CD4-positive, alpha-beta T cell treated with Interleukin-17A for 4 hours (primary cell): ENCODE data around the gene PRKCE.
"Not testable (repeated sequence)": the region's sequence is repeated elsewhere in the genome, so short reads cannot be mapped to it uniquely, and the experiment has no call there.

Experiments used
- DNase-seq: peaks from one replicate; pipeline ENCODE4 v3.0.0-alpha.2; 2020; ENCODE audit warnings: mixed read lengths

PRKCE gene

DNA sequence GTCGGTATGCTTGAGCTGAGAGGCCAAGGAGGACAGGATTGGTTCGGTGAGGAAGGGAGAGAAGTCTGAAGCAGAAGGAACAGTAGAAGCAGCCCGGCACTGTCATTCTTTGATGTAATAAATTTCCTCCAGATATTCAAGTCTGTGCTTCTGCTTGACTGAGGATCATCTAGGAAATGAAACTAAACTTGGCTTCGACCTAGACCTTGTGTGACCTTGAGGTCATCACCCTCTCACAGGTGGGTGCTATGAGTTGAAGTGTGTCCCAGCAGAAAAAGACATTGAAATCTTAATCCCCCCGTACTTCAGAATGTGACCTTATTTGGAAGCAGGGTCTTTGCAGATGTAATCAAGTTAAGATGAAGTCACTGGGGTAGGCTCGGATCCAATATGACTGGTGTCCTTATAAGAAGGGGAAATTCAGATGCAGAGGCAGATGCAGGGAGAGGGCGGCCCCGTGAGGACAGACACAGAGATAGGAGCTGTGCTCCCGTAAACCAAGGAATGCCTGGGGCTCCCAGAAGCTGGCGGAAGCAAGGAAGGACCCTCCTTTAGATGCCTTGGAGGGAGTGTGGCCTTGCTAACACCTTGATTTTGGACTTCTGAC lies 49.0 kb downstream of the PRKCE start:
- no peak for DNase-seq

GRCh38 chr2:45705233-45705632 lies 53.8 kb downstream of the PRKCE start:
- no peak for DNase-seq

DNA sequence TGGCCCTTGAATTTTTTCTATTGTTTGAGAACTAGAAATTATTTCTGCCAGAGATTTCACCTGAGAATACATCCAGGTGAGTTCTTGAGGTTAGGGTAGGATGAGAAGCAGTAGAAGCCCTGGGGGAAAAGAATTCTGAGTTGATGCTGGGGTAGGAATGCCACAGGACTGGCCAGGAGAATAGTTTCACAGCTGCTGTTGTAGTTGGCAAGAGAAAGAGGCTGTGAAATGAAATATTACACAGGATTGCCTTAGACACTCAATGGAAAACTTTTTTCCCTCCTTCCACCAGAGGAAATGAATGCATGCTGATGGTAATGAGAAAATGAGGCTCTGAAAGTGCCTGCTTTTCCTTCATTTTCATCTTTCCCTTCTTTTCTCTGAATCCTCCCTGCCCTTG lies 54.6 kb downstream of the PRKCE start:
- no peak for DNase-seq

- DNase-seq, result no peak
Observed at GRCh38 chr2:45707006-45707405, 55.5 kb downstream of the PRKCE start.

- no peak for DNase-seq
Observed at GRCh38 chr2:45707661-45708060, 56.2 kb downstream of the PRKCE start.

- no peak for DNase-seq
Observed at GRCh38 chr2:45708501-45708900, 57.0 kb downstream of the PRKCE start.

DNA sequence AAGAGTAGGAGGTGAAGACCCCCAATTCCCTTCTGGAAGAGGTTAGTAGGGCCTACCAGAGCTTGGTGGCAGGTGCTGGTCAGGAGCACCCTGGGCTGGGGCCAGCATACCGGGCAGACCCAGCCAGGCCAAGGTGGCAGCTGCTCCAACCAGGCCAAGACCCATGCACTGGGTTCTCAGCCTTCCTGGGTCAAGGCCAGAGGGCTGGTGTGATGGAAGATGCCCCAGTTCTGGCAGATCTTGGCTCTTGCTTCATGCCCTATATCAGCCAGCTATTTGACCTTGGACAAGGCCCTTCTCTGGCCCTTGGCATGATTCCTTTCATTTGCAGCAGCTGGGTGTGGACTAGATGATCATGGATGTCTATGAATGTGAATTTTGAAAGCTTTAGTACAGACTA lies 57.7 kb downstream of the PRKCE start:
- no peak for DNase-seq

DNA sequence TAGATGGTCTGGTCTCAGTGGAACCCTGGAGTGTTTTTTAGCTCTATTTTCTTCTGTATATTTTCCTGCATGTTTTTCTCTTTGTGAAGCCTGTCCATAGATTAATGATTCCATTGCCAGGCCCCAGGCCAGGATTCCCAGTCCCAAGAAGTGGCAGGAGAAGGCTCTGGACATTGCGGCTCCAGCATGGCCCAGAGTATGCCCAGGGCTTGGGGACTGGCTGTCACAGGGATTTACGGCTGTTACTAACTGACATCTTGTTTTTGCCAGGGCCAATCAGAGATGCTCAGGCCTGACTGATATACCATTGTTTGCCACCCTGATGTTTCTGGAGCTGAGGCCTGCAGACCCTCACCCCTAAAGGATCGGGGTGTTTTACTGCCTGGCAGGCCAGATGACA lies 59.0 kb downstream of the PRKCE start:
- DNase-seq, result no peak

- DNase-seq, result no peak
Observed at GRCh38 chr2:45711224-45711623, 59.7 kb downstream of the PRKCE start.

- no peak for DNase-seq
Observed at GRCh38 chr2:45712570-45712969, 61.1 kb downstream of the PRKCE start.

GRCh38 chr2:45713136-45713535 lies 61.7 kb downstream of the PRKCE start:
- DNase-seq, result no peak

GRCh38 chr2:45713591-45713990 lies 62.1 kb downstream of the PRKCE start:
- DNase-seq, result no peak

GRCh38 chr2:45714679-45715078 lies 63.2 kb downstream of the PRKCE start:
- DNase-seq, result no peak

- DNase-seq, result no peak
Observed at GRCh38 chr2:45715601-45716379, 64.3 kb downstream of the PRKCE start.

- DNase-seq, result not testable (repeated sequence)
Observed at GRCh38 chr2:45716432-45716831, 65.0 kb downstream of the PRKCE start.

GRCh38 chr2:45716915-45717314 lies 65.4 kb downstream of the PRKCE start:
- no peak for DNase-seq

- DNase-seq, result no peak
Observed at GRCh38 chr2:45720210-45720609, 68.7 kb downstream of the PRKCE start.

- DNase-seq, result no peak
Observed at GRCh38 chr2:45721150-45721549, 69.7 kb downstream of the PRKCE start.

- DNase-seq, result no peak
Observed at GRCh38 chr2:45722477-45722876, 71.0 kb downstream of the PRKCE start.

- DNase-seq, result no peak
Observed at GRCh38 chr2:45723857-45724256, 72.4 kb downstream of the PRKCE start.

DNA sequence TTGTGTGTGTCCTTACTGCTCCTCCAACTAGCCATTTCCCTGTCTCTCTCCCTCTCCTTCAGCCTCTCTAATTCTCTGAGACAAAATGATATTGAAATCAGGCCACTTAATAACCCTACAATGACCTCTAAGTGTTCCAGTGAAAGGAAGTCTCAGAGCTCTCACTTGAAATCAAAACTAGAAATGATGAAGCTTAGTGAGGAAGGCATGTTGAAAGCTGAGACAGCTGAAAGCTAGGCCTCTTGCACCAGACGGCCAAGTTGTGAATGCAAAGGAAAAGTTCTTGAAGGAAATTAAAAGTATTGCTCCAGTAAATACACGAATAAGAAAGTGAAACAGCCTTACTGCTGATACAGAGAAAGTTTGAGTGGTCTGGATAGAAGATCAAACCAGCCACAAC lies 72.9 kb downstream of the PRKCE start:
- DNase-seq, result no peak

- no peak for DNase-seq
Observed at GRCh38 chr2:45725731-45726130, 74.3 kb downstream of the PRKCE start.

DNA sequence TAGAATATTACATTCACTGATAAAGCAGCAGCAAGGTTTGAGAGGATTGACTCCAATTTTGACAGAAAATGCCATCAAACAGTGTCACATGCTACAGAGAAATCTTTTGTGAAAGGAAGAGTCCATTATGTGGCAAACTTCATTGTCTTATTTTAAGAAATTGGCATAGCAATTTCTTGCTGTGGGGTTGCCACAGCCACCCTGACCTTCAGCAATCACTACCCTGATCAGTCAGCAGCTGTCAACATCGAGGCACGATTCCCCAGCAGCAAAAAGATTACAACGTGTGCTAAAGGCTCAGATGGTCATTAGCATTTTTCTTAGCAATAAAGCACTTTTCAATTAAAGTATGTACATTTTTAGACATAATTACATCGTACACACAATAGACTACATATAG lies 74.7 kb downstream of the PRKCE start:
- no peak for DNase-seq

DNA sequence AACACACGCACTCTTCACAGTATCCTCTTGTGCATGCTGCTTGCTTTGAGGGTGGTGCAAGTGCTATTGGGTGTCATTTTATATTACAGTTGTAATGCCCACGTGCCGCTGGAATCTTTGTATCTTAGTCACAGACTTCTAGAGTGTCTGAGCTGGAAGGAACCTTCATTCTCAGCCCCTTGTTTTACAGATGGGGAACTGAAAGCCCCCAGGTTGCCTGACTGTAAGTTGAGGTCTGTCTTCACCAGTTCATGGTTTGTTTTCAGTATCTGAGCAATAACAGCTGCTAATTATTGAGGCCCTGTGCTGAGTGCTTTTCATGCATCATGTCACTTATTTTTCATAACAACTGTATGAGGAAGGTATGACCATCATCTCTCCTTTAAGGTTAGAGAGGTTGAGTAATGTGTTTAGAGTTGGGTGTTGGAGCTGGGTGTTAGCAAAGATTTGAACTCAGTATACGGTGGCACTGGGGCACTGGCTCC lies 77.0 kb downstream of the PRKCE start:
- DNase-seq, result no peak
